DMS79 treated with DMSO at 0.1 percent for 48 hours (cell line): Measurements from ENCODE around the gene PCBP3.
"Not testable (repeated sequence)": the region's sequence is repeated elsewhere in the genome, so short reads cannot be mapped to it uniquely, and the experiment has no call there.

Source experiments
- DNase-seq: peaks from one replicate; lab custom pipeline; 2025; lab: John Stamatoyannopoulos, UW

PCBP3 gene

DNA sequence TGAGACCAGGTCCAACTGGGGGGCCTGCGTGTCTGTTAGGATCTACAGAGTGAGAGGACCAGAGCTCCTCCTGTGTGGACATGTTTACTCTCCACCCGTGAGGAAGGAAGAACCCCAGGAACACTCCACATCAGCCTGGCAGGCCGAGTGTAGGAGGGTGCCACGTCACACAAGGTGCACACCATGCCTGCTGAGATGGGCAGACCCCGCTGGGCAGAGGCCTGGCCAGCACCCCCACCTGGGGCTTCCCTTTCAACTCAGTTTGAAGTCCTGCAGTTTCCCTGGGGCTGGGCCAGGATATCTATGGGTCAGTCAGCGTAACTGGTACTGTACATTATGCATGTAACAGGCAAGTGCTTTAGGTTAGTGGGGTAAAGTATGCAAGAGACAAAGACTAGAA, 30.1 kb upstream of the PCBP3 start:
- no peak for DNase-seq

DNA sequence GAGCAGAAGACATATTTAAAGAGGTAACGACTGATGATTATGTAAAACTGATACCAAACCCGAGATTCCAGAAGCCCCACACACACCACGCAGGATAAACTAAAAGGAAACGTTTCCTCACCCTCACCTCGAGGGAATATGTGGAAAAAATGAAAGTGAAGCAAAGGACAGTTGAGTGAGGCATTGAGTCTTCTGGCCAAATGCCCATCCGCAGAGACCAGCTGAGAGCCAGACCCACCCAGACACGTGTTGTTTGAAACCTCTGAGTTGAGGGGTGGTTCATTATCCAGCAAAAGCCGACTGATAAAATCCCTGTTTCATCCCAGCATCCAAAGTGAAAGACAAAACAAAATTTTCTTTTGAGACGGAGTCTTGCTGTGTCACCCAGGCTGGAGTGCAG, 29.6 kb upstream of the PCBP3 start:
- DNase-seq = no peak

DNA sequence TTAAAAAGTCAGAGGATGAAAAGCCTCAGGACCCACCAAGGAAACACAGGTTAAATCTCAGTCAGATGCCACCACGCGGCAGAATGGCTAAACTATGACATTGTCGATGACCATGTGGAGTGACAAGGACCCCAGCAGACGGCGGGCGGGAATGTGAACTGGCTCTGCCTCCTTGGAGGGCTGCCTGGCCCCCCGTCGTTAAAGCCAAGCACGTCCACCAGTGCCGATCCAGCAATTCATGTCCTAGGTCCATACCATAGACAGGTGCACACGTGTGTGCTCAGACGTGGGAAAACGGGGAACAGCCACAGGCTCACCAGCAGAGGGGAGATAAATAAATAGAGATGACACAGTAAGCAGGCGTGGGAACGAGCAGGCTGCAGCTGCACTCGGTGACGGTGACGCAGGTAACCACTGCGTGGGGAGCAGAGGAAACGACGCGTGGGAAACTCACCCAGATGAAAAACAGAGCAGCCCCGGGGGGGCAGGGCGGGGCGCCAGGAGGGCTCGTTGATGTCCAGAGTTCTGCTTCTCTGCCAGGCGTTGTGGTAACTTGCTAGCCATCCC, 28.3 kb upstream of the PCBP3 start:
- DNase-seq = no peak

DNA sequence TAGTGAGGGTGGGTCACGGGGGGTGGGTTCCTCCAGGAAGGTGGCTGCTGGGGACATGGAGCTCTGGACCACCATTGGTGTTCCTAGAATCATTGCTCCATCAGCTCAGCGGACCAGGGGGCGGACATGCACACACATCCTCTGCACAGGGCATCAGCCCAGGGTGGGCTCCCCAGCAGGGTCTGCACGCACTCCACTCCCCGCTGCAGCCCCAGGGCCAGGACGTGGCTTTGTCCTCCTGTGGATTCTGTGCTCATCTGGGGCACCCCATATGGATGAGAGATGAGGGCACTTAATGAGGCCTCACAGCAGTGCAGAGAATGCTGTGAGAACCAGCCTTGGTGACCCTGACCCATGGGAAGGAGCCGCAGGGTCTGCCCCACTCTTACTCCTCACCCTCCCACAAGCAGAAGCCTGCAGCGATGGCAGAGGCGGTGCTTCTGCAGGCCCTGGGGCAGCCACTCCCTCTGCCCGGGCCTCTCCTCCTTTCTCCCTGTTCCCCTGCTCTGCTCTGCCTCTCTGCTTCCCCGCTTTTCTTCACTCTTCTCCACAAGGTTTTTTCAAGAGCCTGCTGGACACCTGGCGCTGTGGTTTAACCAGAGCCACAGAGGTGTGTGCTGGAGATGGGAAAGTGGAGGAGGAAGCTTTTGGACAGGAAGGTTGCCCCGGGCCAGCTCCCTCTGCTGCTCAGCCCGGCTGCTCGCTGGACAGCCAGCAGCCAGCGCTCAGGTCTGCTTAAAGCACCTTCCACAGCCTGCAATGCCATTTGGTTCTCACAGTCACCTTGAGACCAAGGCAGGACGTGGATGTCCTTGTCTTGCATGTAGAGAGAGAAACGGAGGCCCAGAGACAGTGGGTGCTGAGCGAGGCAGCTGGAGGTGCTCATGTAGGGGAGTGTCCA, 26.3 kb upstream of the PCBP3 start:
- DNase-seq = peak; percentile 22

DNA sequence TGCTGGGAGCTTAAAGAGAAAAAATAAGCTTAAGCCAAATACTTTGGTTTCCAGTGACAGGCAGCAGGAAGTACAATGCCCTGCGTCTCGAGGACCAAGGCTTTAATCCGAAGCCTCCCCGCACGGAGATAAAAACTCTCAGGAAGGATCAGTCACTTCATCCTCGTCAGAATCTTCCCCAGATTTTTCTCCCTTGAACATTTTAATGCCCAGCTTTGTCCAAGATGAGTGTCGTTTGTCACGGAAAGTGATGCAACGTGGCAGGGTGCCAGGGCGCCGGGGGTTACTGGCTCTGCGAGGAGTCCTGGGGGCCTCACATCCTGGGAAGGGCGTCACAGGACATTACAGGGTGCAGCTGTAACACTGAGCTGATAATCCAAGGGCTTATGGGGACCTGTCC, 25.2 kb upstream of the PCBP3 start:
- DNase-seq = peak; percentile 6

DNA sequence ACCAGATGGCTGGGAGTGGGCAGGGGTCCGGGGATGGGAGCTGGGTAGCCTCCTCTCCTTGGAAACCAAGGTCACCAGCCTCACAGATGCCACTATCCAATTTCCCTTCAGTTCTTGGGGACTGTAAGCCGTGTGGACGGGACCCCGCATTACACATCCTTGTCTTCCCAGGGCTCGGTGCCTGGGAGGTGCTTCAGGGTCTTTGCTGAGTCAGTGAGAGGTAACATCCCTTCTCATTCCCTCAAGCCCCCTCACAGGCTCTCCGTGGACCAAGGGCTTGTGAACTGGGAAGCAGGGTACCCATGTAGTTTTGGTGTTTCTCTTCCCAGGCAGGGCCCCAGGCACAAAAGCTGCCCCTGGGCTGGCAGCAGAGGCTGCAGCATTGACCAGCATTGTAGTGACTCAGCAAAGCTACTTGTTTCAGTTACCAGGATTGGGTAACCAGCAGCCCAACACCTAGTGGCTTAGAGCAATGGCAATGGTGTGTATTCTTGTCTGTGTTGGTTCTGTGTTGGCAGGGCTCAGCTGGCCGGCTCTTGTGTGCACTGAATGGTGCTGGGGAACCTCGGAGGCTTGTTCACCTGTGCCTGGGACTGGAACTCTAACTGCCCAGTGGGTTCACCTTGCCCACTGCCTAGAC, 24.6 kb upstream of the PCBP3 start:
- no peak for DNase-seq

DNA sequence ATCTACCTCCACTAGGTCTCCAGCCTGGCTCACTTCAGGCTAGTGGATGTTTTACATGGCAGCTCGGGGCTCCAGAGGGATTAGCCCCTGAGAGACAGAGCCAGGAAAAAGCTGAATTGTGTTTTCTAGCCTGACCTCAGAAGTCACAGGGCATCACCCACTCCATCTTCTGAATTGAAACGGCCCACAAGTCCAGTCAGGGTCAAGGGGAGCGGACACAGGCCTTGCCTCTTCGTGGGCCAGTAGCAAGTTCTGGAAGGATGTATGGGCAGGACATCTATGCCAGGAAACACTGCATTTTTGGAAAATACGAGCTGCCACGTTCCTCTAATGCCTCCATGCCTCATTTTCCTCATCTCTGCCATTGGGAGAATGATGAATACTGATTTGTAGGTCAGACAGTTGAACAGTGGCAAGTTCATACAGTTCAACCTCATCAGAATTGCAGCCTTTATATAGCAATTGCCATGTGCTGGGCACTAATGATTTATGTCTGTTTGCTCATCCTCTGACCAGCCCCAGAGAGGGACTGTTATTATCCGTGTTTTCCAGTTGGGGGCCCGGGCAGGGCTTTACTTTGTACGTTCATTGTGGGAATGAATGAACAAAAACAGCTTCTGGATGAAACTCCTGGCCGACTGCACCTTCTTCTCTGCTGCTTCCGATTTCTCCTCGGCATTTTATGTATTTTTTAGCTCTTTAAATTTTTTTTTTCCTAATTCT, 23.2 kb upstream of the PCBP3 start:
- DNase-seq = no peak

DNA sequence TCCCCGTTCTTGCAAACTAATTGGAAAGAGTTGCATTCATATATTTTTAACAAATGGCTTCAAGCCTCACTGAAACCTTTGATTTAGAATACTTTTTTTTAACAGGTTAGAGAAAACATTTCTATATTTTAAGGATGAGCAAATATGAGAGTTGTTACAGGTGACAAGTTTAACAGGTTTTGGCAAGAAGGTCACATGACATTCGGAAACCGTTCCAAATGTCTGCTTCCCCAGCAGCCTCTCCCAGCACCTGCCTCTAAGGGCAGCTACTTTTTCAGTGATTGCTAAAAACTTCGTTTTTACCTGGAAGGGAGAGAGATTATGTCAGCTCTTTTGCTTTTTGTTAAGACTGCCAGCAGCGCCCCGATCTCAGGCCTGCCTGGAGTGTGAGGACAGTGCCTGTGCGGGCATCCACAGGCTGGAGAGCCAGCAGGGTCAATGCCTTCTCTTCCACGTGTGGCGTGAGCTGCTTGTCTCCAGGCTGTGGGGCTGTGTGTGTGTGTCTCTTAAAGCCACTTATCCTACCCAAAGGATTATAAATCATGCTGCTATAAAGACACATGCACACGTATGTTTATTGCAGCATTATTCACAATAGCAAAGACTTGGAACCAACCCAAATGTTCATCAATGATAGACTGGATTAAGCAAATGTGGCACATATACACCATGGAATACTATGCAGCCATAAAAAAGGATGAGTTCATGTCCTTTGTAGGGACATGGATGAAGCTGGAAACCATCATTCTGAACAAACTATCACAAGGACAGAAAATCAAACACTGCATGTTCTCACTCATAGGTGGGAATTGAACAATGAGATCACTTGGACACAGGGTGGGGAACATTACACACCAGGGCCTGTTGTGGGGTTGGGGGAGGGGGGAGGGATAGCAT, 21.8 kb upstream of the PCBP3 start:
- DNase-seq = peak; percentile 7

DNA sequence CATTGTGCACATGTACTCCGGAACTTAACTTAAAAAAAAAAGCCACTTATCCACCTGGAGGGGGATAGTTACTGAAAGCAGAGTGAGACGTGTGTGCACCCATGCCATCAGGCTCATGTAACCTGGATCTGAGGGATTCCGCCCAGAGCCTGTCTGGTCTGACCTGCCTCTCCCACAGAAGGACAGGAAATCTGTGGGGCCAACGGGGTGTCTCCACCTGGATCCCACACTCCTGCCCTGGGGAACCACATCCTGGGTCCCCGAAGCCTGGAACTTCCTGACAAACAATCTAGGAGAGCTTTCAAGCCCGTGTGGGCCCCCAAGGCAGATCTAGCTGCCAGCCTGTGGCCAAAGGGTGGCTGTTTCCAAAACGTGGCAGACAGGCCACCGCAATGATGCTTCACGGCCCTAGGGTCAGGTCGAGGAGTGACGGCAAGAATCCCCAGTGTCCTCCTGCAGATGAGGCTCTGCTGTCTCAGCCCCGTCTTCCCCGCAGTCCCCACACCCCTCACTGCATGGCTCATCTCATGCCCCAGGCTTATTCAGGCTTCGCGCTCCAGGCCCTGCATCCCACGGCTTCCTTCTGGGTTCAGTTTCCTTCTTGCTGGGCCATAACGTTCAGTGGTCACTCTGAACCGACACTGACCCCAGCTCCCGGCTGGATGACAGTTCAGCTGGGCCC, 21.0 kb upstream of the PCBP3 start:
- no peak for DNase-seq

DNA sequence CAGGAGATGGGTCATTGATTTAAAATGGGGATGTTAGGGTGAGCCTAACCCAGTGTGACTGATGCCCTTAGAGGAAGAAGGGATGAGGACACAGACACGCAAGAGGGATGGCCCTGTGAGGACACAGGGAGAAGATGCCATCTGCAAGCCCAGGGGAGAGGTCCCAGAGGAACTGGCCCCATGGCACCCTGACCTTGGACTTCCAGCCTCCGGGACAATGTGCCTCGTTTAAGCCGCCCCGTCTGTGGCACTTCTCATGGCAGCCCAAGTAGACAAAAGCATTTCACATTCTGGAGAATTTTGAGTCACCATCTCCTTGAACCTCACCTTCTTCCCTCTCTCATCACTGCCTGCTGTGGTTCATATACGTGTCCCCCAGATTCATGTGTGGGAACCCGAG, 20.1 kb upstream of the PCBP3 start:
- DNase-seq = no peak

DNA sequence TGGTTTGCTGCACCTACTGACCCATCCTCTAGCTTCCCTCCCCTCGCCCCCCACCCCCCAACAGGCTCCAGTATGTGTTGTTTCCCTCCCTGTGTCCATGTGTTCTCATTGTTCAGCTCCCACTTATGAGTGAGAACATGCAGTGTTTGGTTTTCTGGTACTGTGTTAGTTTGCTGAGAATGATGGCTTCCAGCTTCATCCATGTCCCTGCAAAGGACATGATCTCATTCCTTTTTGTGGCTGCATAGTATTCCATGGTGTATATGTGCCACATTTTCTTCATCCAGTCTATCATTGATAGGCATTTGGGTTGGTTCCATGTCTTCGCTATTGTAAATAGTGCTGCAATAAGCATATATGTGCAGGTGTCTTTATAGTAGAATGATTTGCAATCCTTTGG, 17.4 kb upstream of the PCBP3 start:
- DNase-seq = not testable (repeated sequence)

DNA sequence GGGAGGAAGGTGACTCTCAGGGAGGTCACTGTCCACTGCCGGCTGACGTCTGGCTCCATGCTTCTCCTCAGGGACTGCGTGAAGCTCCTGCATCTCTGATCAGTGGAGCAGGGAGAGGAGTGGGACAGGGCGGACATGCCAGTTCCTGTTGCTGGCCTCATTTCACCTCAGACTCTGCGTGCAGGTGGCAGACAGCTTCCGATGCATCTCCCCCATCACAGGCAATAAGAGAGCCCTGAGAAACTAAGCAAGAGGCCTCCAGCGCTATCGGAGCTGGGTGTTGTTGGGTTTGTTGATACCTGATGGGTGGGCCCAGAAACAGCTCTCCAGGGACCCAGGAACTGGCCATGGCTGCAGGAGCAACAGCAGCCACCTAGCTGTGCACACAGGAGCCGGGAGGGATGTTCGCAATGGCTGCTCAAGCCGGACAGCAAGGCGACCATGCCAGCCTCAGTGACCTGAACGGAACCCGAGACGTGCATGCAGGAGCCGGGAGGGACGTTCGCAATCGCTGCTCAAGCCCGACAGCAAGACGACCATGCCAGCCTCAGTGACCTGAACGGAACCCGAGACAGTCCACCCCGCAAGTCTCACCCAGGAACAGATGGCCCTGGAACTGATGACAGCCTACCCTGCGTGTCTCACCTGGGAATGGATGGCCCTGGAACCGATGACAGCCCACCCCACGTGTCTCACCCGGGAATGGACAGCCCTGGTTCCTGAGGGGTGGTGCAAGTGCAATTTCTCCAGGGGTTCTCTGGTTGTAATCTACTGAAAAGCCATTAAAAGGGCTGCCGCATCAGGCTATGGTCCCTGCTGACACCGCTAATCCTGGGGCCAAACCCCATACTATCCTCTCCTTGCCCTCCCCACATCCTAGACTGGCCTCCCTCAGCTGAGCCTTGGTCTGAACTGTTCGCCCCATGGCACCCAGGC, 14.2 kb upstream of the PCBP3 start:
- no peak for DNase-seq

DNA sequence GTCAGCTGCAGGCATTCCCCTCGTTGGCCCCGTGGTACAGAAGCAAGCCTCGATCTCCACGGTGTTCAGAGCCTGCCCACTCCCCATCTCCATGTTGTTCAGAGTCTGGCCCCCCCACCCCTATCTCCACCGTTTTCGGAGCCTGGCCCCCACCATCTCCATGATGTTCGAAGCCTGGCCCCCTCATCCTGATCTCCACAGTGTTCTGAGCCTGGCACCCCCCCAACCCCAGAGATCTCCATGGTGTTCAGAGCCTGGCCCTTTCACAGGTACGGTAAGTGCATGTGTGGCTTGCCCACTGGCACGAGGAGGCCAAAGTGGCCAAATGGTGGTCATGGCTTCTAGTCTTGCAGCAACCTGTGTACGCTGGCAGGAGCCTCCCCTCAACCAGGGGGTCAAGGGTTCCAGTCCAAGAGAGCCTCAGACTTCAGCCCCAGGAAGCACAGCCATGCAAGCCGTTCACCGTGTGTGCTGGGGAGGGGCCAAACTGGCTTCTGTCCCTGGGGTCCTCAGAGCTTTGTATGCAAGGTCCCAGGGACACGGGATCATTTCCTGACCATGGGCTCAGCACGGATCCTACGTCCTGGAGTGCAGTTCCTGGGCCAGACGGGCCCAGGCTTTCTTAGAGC, 13.3 kb upstream of the PCBP3 start:
- DNase-seq = no peak

DNA sequence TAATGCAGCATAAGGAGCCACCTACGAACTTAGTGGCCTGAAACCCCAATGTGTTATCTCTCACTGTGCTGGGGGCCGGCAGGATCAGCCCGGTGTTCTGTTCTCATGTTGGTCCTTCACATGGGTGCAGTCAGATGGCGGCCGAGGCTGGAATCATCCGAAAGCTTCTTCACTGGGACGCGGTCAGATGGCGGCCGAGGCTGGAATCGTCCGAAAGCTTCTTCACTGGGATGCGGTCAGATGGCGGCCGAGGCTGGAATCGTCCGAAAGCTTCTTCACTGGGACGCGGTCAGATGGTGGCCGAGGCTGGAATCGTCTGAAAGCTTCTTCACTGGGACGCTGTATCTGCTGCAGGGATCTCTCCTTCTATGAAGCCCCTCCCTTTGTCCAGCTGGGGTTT, 12.6 kb upstream of the PCBP3 start:
- no peak for DNase-seq

DNA sequence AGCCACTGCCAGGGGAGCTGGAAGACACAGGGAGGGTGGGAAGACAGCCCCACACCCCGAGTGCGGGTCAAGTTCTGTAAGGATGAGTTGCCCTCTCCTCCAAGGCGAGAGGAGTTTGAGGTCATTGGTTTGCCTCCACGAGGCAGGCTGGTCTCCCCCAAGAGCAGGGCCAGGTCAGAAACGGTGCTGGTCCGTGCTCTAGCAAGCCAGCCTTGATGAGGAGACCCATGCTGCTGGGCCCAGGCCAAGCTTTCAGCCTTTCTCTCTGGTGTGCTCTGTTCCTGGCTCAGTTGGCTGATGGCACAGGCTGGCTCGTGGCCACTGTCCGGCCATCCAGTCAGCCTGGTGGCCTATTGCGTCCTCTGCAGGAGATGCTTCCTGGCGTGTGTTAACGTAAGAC, 12.0 kb upstream of the PCBP3 start:
- DNase-seq = no peak

DNA sequence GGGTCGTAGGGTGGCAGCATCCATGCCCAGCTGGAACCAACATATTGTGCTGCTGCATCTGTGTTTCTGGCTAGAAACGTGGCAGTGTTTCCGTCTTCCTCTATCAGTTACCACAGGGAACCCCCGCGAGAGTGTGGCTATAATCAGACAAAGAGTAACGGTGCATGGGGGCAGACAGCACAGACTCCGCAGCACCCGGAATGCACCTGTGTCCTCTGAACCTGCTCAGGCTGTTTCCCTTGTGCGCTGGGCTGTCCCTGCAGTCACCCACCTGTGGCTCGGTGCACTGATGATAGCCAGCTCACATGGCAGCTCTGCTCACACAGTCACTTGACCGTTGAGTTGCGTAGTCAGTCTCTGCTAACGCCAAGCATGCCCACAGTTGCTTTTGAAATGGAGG, 11.4 kb upstream of the PCBP3 start:
- no peak for DNase-seq

DNA sequence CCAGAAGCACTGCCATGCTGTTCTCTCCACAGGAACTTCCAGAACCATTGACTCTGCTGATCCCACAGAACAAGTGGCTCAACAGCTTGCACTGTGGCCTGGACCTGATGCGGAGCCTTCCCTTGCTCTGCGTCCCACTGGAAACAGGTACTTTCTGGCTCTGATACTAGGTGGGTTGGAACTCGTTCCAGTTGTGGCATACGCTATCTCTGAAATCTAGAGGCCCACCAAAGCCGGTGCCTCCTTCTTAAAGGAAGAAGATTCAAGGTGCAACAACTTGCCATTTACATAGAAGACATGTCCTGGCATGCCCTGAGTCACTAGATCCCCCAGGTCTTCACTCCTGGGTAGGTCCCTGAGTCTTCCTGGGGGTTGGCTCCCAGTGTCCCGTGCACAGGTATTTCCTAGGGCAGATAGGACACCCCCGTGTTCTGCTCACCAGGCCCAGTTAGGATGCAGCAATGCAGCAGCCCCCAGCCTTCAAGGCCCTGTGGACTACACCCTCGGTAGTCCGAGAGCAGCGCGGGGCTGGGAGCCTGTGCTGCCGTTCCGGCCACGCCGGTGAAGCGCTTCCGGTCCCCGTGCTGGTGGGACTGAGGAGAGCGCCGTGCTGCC, 10.8 kb upstream of the PCBP3 start:
- DNase-seq = no peak

DNA sequence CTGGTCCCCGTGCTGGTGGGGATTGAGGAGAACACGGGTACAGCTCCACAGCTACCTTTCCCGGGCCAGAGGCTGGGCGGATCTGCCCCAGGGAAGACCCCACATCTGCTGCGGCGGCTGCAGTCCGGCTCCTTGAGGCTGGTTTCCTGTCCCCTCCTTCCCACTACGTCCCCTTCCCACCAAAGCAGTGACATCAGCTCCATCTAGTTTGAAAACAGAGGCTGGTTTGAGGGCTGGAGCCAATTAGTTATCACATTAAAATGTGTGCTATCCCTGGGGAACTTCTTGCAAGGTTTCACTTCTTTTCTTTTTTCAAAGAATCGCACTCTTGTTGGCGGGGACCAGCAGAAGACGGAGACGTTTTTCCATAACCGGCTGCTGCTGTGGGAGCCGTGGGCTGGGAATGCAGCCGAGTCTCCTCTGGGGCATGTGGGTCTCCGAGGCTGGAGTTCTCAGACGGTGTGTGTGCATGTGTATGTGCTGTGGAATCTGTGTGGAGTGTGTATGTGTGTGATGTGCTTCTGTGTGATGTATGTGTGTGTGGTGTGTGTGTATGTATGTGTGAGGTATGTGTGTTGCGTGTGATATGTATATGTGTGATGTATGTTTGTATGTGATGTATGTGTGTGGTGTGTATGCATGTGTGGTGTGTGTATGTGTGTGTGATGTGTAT, 8.9 kb upstream of the PCBP3 start:
- DNase-seq = peak; percentile 14
